NCI-H128 (cell line): ENCODE results near the gene SLITRK3.
A peak's percentile ranks its signal among the peaks of the same experiment; 100 is the strongest.
"Not testable (repeated sequence)": the region's sequence is repeated elsewhere in the genome, so short reads cannot be mapped to it uniquely, and the experiment has no call there.

ENCODE experiments used
- DNase-seq: peaks from one replicate; lab custom pipeline; 2025; ENCODE audit not compliant: unreplicated experiment; lab: John Stamatoyannopoulos, UW

SLITRK3 gene

DNA sequence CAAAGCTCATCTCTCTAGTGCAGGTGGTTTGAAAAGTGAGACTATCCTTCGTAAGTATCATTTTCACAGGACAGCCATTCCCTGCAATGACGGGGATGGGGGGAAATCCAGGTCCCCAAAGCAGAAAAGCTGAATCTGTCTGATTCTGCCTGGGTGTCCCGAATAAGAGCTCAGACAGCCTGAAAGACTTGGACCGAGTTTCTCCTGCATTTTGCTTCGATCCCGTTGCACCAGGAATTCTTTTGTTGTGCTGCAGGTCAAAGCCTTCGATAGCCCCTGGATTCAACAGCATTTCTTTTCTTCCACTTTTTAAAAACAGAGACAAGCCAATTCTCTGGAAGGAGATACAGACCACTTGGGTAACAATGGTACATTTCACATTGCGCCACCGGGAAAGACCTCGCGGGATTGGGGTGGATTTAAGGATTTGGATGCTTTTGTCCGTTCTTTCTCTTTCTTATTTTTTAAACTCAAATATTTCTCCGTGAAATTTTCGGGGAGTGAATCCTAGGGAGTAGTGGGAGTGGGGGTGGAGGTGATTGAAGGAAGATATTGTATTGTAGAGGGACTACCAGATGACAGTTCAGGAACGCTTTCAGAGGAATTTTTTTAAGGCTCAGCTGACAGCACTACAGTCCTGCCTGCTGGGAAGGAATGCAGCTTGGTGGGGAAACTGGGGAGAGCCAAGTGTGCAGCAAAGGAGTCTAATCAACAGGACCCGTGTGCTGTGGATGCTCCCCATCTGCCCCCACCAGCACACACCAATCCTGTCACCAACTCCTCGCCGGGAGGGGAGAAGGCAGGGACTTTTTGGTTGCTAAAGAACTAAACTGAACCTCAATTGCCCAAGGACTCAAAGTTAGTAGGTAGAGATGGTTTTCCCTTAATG is 2.6 kb downstream of the SLITRK3 start:
- DNase-seq, result no peak

DNA sequence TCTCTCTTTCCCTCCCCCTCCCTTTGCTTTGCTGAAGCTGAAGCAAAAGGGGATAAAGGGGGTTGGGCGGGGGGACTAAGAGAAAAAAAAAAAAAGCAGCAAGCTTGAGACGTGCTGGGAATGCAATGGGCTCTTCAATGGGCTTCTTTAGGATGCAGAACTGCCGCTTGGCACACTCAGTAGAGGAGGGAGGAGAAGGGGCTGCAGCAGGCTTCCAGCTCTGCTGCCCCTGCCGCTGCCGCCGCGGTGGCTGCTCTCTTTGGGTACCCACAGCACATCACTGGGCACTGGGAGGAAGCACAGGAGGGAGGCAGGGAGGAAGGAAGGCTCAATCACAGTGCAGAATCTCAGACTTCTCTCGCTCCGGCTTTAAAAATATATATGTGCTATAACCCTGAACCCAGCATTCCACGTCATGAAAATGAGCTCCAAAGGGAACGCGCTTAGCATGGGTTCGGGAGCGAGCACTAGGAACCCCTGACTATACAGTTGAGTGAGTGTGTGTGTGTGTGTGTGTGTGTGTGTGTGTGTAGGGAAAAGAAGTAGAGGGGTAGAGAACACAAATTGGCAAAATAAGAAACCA is 3.5 kb downstream of the SLITRK3 start:
- DNase-seq, result no peak

DNA sequence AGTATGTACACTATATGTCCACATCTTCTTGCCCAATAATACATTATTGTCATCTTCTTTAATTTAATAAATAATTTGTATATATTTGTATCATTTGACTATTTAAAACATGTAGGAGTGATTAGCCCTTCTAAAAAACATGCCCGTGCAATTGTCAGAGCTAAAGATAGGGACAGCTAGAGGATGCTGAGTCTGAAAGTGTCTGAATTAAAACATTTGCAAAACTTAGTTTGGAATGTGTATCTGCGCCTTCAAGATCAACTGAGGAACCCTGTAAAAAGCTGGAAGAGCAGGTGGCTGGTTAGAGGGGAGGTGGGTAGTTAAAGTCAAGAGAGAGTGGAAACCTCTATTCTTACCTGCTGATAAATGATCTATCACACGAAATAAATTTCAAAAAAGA is 4.7 kb downstream of the SLITRK3 start:
- DNase-seq, result no peak

DNA sequence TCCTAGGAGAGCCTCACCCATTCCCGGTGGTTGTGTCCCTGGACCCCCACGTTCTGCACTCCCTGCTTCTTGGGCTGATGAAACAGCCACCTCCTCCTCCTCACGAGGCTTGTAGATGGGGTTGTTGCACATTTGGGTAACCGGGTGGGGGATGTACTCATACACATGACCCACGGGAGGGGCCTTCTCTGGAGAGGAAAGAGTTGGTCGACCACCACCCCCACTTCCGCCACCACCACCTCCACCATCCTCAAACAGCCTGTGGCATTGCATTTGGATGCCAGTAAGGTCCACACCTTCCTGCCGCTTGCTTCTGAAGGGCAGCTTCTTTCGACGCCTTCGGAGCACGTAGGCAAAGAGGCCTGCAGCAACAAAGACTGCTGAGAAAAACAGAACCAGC is 7.7 kb downstream of the SLITRK3 start:
- DNase-seq, result no peak

DNA sequence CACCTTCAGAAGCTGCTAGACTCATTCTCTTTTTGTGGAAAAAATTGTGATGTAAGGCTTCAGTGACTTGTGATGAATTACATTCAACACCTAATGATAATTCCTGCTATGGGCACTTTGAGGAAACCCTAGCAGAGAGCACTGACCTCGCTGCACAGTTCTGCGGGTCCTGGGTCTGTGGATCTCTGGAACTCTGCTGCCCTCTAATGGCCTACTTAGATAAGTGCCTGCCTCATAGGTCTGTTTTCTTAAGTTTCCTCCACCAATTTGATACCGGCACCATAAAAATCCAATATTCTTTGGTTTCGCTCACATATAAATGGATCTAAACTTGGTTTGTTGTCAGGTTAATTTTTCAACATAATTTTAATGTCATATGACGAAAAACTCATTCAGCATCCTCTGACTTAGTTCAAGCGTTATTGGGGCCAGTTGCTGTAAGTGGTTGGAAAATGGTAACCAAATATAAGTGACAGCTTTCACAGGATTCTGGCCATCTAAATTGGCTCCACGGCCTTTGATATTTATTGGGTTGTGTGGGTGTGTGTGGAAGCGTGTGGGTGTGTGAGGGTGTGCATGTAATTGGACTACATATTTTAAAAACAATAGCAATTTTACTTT is 10.4 kb downstream of the SLITRK3 start:
- DNase-seq, result peak; percentile 60

DNA sequence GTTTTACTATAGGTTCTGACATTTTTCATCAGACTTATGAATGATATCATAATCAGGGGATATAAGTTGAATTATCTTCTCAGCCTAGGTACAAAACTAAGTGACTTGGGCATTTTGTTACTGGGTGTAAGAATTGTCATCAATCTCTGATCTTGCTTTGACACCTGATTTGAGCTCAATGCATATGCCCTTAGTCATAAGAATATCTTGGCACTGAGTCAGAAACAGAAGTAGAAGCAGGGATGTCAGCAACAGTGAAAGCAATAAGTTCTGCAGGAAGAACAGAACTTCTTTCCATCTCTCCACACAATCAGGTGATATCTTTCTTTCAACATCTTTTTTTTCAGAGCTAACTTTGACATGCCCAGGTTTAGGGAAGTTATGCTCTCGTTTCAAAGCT is 14.6 kb downstream of the SLITRK3 start:
- DNase-seq, result no peak

DNA sequence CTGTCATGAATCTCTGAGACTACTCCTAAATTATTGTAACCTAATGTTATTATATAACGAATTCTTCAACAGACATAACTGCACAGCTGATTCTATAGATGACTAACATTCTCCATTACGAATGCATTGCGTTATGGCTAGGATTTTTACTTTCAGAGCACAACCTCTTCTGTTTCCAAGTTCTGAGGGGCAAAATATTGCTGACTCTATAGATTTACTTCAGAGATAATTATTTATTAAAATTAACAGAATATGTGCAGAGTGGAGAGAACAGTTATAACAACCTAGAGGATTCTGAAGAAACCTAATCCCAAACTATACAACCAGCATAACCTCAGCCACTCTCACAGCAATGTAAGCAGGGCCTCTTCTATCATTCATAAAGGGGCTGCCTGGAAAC is 25.9 kb downstream of the SLITRK3 start:
- DNase-seq, result no peak

DNA sequence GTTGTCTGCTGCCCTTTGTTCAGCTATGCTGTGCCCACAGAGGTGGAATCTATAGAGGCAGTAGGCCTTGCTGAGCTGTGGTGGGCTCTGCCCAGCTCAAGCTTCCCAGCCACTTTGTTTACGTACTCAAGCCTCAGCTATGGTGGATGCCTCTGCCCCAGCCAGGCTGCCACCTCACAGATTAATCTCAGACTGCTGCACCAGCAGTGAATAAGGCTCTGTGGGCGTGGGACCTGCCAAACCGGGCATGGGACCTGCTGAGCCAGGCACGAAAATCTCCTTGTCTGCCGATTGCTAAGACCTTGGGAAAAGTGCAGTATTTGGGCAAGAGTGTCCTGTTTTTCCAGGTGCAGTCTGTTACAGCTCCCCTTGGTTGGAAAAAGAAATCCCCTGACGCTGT is 26.8 kb downstream of the SLITRK3 start:
- no peak for DNase-seq

DNA sequence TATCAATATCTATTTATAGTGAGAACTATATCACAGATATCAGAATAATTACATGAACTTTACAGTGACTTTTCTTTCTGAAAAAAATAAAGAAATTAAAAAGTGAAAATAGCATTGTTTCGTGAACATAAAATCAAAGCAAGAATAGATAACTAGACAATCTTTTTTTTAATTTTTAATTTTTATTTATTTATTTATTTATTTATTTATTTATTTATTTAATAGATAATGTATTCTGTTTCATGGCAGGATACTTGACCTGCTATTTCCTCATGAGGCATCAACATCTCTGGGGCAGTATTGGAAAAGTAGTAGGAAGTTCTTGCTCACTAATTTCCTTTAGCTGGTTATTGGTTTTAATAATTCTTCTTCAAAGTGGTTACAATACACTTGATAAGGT is 33.3 kb downstream of the SLITRK3 start:
- DNase-seq, result no peak

DNA sequence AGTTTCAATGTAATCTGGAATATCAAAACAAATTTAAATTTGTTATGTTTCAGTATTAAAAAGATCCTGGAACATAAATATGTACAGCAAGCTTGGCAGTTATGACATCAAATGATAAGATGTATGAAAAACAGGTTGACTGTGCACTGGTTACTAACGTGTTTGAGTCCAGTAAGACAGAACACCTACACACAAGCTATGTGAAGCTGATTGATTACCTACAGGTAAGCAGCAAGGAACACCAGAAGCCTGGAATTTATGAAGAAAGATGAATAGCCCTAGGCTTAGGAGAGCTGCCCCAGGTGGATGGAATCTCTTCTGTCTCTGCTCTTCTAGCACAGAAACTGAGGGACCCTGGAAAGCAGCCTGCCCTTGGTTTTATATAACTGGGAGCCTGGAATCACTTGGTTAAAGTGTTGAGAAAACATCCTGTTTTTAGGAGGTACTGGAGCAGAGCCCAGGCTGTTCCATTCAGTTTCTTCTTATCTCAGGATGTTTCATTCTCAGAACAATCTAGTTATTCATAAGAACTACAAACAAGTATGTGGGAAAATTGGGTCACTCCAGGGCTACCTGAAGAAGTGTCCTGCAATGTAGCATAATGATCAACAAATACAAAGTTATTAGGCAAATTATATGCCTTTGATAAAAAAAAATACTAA is 36.3 kb downstream of the SLITRK3 start:
- no peak for DNase-seq

DNA sequence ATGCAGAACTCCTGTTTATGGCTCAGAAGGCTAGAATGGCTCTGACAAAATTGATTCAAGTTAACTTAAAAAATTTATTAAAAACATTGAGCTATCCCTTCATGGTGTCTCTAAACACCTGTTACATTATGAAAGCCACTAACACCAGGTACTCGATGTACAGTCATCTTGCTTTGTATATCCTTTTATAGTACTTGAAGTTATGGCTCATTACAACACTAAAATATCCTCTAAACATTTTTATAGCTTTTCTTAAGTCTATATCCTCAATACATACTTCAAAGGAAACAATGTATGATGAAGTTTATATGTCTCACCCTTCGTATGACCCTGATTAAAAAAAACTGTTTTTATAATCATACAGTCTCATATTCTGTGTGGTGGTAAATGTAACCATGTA is 38.2 kb downstream of the SLITRK3 start:
- DNase-seq, result no peak

DNA sequence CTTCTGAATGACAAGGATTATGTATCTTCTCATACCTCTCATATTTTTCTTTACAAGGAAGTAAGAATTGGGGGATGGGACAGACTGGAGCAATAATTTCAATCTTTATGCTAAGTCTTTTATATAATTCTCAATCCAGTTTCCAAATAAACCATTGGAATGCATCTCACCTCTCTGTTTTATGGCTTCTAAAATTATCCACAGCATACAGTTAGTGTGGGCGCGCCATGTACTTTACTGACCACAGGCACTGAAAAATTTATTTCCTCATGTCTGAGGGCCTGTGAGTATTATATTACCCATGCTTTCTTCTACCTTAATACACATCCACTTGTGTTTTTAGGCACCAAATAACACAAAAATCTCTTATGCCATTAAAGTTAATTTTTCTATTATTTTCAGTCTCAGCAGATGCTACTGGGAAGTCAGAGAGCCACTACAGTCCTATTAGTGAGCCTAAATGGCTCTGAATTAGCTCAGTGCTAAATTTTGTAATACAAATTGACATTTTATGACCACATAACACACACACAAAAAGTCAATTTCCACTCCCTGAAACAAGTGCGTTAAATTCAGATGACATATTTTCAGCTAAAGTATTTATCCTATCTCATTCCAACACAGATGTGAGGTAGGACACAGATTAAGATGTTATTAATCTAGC is 39.3 kb downstream of the SLITRK3 start:
- no peak for DNase-seq

DNA sequence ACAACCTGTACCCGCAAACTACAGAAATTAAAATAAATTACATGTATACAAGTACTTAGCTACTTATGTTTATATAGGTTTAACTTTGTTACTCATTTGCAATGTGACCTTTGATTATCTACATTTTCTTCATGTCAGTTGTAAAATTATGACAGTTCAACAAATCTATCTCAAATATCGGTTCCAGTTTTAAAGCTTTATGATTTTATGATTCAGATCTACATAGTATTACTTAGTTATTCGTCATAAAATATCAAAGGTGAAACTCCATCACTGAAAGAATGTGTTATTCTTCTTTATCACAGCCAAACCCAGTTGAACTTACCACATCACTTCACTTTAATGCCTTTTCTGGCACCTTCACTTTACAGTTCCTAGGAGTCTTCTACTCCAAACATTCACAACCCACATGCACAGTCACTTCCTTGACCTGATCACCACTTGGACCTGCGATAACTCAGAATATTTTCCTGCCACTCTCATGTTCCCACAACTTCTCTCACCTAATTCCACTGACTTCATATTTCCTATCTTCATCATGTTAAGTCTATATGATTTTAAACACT is 47.2 kb downstream of the SLITRK3 start:
- no peak for DNase-seq

DNA sequence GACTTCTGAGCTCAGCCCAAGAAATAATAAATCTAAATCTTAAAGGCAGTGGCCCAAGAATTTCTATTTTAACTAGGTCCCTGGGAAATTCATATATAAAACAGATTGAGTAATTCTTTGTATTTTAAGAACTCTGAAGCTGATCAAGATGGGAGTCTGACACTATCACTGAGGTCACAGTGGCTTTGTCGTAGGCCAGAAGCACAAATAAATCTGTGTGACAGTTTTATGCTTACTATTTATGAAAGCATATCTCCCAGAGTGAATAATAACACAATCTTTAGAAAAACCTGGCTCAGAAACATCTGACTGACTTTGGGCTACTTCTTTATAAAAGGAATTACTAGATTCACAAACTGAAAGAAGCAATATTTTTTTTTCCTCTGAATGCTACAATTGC is 51.9 kb downstream of the SLITRK3 start:
- DNase-seq, result no peak

DNA sequence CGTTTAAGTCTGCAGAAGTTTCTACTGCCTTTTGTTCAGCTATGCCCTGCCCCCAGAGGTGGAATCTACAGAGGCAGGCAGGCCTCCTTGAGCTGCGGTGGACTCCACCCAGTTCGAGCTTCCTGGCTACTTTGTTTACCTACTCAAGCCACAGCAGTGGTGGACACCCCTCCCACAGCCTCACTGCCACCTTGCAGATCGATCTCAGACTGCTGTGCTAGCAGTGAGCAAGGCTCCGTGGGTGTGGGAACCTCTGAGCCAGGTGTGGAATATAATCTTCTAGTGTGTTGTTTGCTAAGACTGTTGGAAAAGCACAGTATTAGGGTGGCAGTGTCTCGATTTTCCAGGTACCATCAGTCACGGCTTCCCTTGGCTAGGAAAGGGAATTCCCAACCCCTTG is 56.3 kb downstream of the SLITRK3 start:
- not testable (repeated sequence) for DNase-seq
